Fibroblast of lung (primary cell): Measurements from ENCODE around the gene CYTH1. TPM values are rescaled to one million over a fixed set of nuclear protein-coding genes. Genes with fewer than 3 reads are reported as not detected.

ENCODE experiments used
- DNase-seq, 2 donors: peaks; one replicate each; pipeline versions ENCODE4 v3.0.0 to v3.0.0-alpha.2; 2010; ENCODE audit warnings: low read depth in 2 of 2
- H2AFZ ChIP-seq: 2 replicates; pipeline ENCODE4 v1.5.1; 2012; ENCODE audit warnings: low read length, control low read depth, inconsistent platforms
- H3K27ac ChIP-seq: 2 replicates; pipeline ENCODE4 v1.5.1; 2011; ENCODE audit warnings: low read length, control low read depth; ENCODE audit not compliant: insufficient read depth
- H3K27me3 ChIP-seq: 2 replicates; pipeline ENCODE4 v1.5.1; 2011; ENCODE audit warnings: mild to moderate bottlenecking, low read length; ENCODE audit not compliant: control insufficient read depth, insufficient read depth
- H3K36me3 ChIP-seq: 2 replicates; pipeline ENCODE4 v1.5.1; 2011; ENCODE audit warnings: low read length; ENCODE audit not compliant: control insufficient read depth, insufficient read depth
- H3K4me1 ChIP-seq: 2 replicates; pipeline ENCODE4 v1.5.1; 2011; ENCODE audit warnings: low read length; ENCODE audit not compliant: control insufficient read depth, insufficient read depth; ENCODE audit errors: extremely low read depth
- H3K4me2 ChIP-seq: 2 replicates; pipeline ENCODE4 v1.5.1; 2011; ENCODE audit warnings: low read length, control low read depth; ENCODE audit not compliant: insufficient read depth; ENCODE audit errors: extremely low read depth
- H3K4me3 ChIP-seq, 4 experiments: fragments of 200-600 bp in 1 of 4; sonication (generic) in 1 of 4; replicated peaks in 1 of 4; 2 replicates each; pipeline ENCODE4 v1.5.1; 2011 to 2016; ENCODE audit warnings: low read length in 4 of 4, low read depth in 3 of 4, mild to moderate bottlenecking in 3 of 4, control low read depth in 2 of 4, inconsistent platforms in 1 of 4, mixed read lengths in 1 of 4; ENCODE audit not compliant: insufficient read depth in 1 of 4; ENCODE audit errors: control extremely low read depth in 1 of 4
- H3K79me2 ChIP-seq: 2 replicates; pipeline ENCODE4 v1.5.1; 2012; ENCODE audit warnings: mild to moderate bottlenecking, low read length, inconsistent platforms; ENCODE audit not compliant: control insufficient read depth, insufficient read depth
- H3K9ac ChIP-seq: 2 replicates; pipeline ENCODE4 v1.5.1; 2011; ENCODE audit warnings: mild to moderate bottlenecking, low read length, control low read depth; ENCODE audit not compliant: insufficient read depth
- H3K9me3 ChIP-seq: 2 replicates; pipeline ENCODE4 v1.5.1; 2012; ENCODE audit warnings: low read depth, low read length; ENCODE audit not compliant: control insufficient read depth, insufficient read depth
- H4K20me1 ChIP-seq: 2 replicates; pipeline ENCODE4 v1.5.1; 2011; ENCODE audit warnings: low read length; ENCODE audit not compliant: control insufficient read depth, insufficient read depth; ENCODE audit errors: extremely low read depth
- EZH2 ChIP-seq: IDR thresholded peaks from 2 replicates; pipeline ENCODE4 v1.5.1; 2012; ENCODE audit warnings: low read length, control low read depth, mild to moderate bottlenecking; ENCODE audit errors: missing control alignments
- polyA plus RNA-seq, 2 donors: library from polyadenylated mRNA; depleted of rRNA in 1 of 2; stranded (reverse) in 1 of 2; unstranded in 1 of 2; fragments of >200 nt; gene quantifications; 2 replicates each; pipeline ENCODE4 v1.2.1, GENCODE V29; 2011 to 2012; ENCODE audit warnings: missing spikeins in 1 of 2
- total RNA-seq: library from RNA; depleted of rRNA; stranded (reverse); fragments of >200 nt; gene quantifications from 2 replicates; pipeline ENCODE4 v1.2.1, GENCODE V29; 2014
- TF ChIP-seq, protein P1 (sequence below), 2 donors: IDR thresholded peaks in 1 of 2; conservative IDR thresholded peaks in 1 of 2; 1 replicate in 1 of 2; 2 replicates in 1 of 2; pipeline ENCODE4 v1.5.1; 2011 to 2012; ENCODE audit warnings: low read length in 2 of 2, control low read depth in 1 of 2, inconsistent platforms in 1 of 2, low read depth in 1 of 2, mild to moderate bottlenecking in 1 of 2

Gene CYTH1
- total and polyA plus RNA-seq, 2 donors (not counting 1 experiment from before 2014, with no cell fraction given): 8.9 to 9.9 TPM

DNA sequence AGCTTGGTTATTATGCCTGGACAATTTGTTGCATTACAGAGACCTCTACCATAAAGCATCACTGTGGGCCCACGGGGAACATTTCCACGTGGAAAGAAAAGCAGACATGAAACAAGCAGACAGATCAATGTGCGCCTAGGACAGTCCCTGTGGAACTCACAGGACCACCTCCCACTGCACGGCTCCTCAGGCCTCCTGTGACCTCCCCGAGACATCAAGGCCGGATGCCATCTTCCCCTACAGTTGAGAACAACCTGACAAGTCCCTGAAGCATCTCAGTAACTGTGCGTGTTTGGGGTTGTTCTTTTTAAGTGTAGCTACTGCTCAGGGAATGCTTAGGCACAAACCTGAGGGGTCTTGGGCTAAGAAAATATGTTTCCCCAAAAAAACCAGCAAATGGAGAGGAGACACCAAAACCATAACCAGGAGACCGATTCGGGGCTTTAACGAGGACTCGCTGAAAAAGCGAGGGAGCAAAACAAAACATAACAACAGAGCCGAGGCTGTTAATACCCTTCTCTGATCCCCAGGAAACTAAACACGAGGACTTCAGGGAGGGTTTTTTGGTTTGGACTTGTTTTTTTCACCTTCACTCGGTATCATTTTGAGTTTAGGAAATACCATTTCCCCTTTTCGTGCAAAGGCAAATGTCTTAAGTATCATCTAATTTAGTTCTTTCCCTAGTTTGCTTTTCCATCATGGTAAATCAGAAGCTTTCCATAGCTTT lies 87.1 kb downstream of the CYTH1 start:
- Histone ChIP-seq H3K9ac (no peak overlapping the region), H3K27me3 (no peaks in the 10 kb centered on the region), H3K4me1 (no peaks in the 10 kb centered on the region), H3K36me3 (peaks cover 2% of the 10 kb centered on the region), H3K79me2 (no peaks in the 10 kb centered on the region), H3K4me3 (no peak overlapping the region), H3K4me2 (no peak overlapping the region), H4K20me1 (no peaks in the 10 kb centered on the region), H3K9me3 (no peaks in the 10 kb centered on the region), H2AFZ (no peak overlapping the region), H3K27ac (no peak overlapping the region)
- no peak for DNase-seq
- TF ChIP-seq, protein P1, sequence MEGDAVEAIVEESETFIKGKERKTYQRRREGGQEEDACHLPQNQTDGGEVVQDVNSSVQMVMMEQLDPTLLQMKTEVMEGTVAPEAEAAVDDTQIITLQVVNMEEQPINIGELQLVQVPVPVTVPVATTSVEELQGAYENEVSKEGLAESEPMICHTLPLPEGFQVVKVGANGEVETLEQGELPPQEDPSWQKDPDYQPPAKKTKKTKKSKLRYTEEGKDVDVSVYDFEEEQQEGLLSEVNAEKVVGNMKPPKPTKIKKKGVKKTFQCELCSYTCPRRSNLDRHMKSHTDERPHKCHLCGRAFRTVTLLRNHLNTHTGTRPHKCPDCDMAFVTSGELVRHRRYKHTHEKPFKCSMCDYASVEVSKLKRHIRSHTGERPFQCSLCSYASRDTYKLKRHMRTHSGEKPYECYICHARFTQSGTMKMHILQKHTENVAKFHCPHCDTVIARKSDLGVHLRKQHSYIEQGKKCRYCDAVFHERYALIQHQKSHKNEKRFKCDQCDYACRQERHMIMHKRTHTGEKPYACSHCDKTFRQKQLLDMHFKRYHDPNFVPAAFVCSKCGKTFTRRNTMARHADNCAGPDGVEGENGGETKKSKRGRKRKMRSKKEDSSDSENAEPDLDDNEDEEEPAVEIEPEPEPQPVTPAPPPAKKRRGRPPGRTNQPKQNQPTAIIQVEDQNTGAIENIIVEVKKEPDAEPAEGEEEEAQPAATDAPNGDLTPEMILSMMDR (conservative IDR thresholded peaks at IDR 0.05 in 1 of 2, IDR thresholded peaks at IDR 0.05 in 1 of 2; ENCODE audit: low read depth in 1 of 2, low read length in 2 of 2): no peak
- no peak for TF ChIP-seq EZH2

DNA sequence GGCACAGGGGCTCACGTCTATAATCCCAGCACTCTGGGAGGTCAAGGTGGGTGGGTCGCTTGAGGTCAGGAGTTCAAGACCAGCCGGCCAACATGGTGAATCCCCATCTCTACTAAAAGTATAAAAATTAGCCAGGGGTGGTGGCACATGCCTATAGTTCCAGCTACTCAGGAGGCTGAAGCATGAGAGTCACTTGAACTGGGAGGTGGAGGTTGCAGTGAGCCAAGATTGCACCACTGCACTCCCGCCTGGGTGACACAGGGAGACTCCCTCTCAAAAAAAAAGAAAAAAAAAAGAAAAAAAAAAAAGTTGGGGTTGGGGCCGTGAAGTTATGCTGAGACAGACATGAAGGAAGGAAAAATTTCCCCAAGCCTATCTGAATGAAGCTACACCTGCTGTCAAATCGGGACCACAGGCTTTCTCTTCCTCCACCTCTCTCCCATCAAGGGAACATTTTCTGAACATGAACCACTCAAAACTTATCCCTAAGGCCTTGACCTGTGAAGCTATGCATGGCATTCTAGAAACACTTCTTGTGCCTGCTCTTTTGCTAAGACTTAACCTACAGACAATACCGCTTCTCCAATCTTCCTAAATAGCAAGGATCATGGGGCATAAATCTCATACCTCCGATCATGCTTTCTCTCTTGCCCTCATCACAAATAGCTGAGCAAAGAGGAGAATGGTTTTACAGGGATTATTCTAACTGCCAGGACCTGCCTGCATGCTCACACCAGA lies 88.6 kb downstream of the CYTH1 start:
- H3K27ac ChIP-seq: no peak overlapping the region
- no peaks in the 10 kb centered on the region for H3K4me1 ChIP-seq
- H3K4me3 ChIP-seq: no peak overlapping the region
- TF ChIP-seq, protein P1 (conservative IDR thresholded peaks at IDR 0.05 in 1 of 2, IDR thresholded peaks at IDR 0.05 in 1 of 2; ENCODE audit: low read depth in 1 of 2, low read length in 2 of 2): no peak
- TF ChIP-seq EZH2: no peak
- no peak overlapping the region for H3K4me2 ChIP-seq
- no peaks in the 10 kb centered on the region for H3K79me2 ChIP-seq
- no peaks in the 10 kb centered on the region for H4K20me1 ChIP-seq
- H3K36me3 ChIP-seq: peaks cover 2% of the 10 kb centered on the region
- no peaks in the 10 kb centered on the region for H3K9me3 ChIP-seq
- no peak for DNase-seq
- no peak overlapping the region for H3K9ac ChIP-seq
- H3K27me3 ChIP-seq: no peaks in the 10 kb centered on the region
- no peak overlapping the region for H2AFZ ChIP-seq

DNA sequence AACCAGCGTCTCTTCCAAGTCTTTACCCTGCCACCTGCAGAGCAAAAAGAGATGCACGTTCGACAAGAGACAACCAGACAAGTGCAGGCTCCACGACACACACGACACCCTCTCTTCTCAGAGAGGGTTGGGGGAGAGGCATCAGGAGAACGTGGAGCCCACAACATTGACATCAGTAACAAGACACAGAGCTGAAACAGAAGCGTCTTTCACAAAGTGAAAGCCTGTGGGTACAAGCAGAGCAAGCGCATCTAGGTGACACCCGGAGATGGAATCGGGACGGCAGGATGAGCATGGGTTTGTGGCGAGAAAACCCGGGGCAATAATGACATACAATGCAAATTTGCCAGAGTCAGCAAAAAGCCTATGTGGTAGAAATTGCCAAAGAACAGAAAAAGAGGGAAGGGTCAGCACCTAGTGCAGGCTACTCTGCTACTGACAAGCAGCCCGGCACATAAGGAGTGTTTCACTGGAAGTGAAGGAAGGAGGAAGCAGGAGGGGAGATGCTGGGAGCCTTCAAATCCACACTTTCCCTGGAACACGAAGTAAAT lies 89.5 kb downstream of the CYTH1 start:
- TF ChIP-seq, protein P1 (conservative IDR thresholded peaks at IDR 0.05 in 1 of 2, IDR thresholded peaks at IDR 0.05 in 1 of 2; ENCODE audit: low read depth in 1 of 2, low read length in 2 of 2): no peak
- no peak for TF ChIP-seq EZH2
- no peaks in the 10 kb centered on the region for H3K9me3 ChIP-seq
- H3K27ac ChIP-seq: no peak overlapping the region
- H3K27me3 ChIP-seq: no peaks in the 10 kb centered on the region
- no peak overlapping the region for H3K9ac ChIP-seq
- H3K4me1 ChIP-seq: no peaks in the 10 kb centered on the region
- no peak overlapping the region for H3K4me3 ChIP-seq
- H4K20me1 ChIP-seq: no peaks in the 10 kb centered on the region
- no peaks in the 10 kb centered on the region for H3K79me2 ChIP-seq
- no peak overlapping the region for H2AFZ ChIP-seq
- H3K36me3 ChIP-seq: peaks cover 2% of the 10 kb centered on the region
- no peak overlapping the region for H3K4me2 ChIP-seq
- DNase-seq: no peak
